Measurements from ENCODE around the gene HELZ.

DNA sequence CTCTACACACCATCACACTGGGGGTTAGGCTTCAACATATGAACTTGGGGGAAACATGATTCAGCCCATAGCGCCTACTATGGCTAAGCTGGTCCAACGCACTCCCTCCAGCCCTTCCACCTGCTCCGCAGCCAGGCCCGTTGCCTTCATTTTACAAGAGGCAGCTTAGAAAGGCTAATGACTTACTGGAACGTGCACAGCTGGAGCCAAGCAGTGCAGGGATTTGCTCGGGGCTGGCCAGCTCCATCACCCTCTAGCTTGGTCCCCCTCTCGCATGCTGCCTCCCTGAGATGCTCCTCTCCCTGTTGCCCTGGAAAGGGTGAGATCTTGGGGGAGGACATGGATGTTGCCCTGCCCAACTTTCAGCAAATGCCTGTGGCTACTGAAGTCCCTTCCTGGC, 203.5 kb downstream of the HELZ start:
- TF ChIP-seq ZNF274 (IDR thresholded peaks at IDR 0.05; ENCODE audit: low read depth, low read length) (no peak), SUZ12 (IDR thresholded peaks at IDR 0.05; ENCODE audit: extremely low read depth, insufficient read depth, insufficient read length) (no peak)

Measured in NT2/D1 (cell line).